Upper lobe of right lung (tissue), 1 donor: ENCODE results near the gene CDK6. TPM values are rescaled to one million over a fixed set of nuclear protein-coding genes. Genes with fewer than 3 reads are reported as not detected.

Experiments used
- ATAC-seq: fragments of 200-7000 bp; cut with Tn5 transposase; one replicate; pipeline ENCODE4 v1.9.1; 2020; ENCODE audit warnings: mild to moderate bottlenecking, moderate library complexity
- DNase-seq: peaks from one replicate; pipeline ENCODE4 v3.0.0-alpha.2; 2020
- H3K27ac ChIP-seq: fragments of 200-600 bp; one replicate; pipeline ENCODE4 v1.8.0; 2022
- H3K27me3 ChIP-seq: fragments of 200-600 bp; one replicate; pipeline ENCODE4 v1.8.0; 2022; ENCODE audit warnings: mild to moderate bottlenecking
- H3K36me3 ChIP-seq: fragments of 200-600 bp; one replicate; pipeline ENCODE4 v1.8.0; 2022
- H3K4me1 ChIP-seq: fragments of 200-600 bp; one replicate; pipeline ENCODE4 v1.8.0; 2022
- H3K4me3 ChIP-seq: fragments of 200-600 bp; one replicate; pipeline ENCODE4 v1.8.0; 2022; ENCODE audit warnings: mild to moderate bottlenecking
- H3K9me3 ChIP-seq: fragments of 200-600 bp; one replicate; pipeline ENCODE4 v1.8.0; 2022
- CTCF ChIP-seq: fragments of 200-600 bp; IDR thresholded peaks from one replicate; pipeline ENCODE4 v1.8.0; 2022; ENCODE audit warnings: antibody characterized with exemption
- intact Hi-C: fragments of 100-400 bp; cut with DNase I; formaldehyde crosslinking; loops from one replicate; pipeline ENCODE4 v1.11.0; 2022
- total RNA-seq: library from RNA; stranded (reverse); fragmentation: NEBNext Ultra II Directional; extraction: Animal tissue kit (Norgen Biotek cat#: 25700); gene quantifications from one replicate; pipeline ENCODE4 v1.2.1, GENCODE V29; 2021
- donor health status: DM: no; HTN: yes; CAD: no; lungs with severe emphysema.

The CDK6 gene
- total RNA-seq, 1 donor from 2014 or later, result 22.4 TPM

DNA sequence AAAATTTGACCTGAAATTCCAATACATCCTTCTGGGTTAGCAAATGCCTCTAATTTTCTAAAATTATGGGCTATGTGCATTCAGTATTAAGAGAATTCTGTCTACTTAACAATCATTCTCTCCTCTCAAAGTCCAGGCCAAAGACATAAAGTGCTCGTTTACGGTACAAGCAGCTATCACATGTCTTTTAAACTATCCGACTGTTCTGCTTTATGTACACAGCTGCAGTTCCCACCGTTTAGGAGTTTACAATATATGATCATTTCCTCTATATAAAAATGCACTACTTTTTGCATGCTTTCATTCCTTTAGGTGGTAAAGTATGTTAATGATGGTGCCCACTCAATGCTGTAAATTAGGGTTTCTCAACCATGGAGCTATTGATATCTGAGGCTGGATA lies 34.0 kb downstream of the CDK6 start:
- H3K9me3 ChIP-seq, result no peaks in the 10 kb centered on the region
- ATAC-seq, result no peak
- H3K4me3 ChIP-seq, result no peak overlapping the region
- no peak overlapping the region for H3K27ac ChIP-seq
- H3K27me3 ChIP-seq, result no peaks in the 10 kb centered on the region
- intact Hi-C loops, result no loop called here
- no peak for DNase-seq
- H3K4me1 ChIP-seq, result peaks cover 19% of the 10 kb centered on the region
- H3K36me3 ChIP-seq, result no peaks in the 10 kb centered on the region
- no peak for TF ChIP-seq CTCF

GRCh38 chr7:92799446-92800211 lies 36.7 kb downstream of the CDK6 start:
- no peak for ATAC-seq
- H3K27ac ChIP-seq, result no peak overlapping the region
- H3K36me3 ChIP-seq, result no peaks in the 10 kb centered on the region
- TF ChIP-seq CTCF, result no peak
- H3K9me3 ChIP-seq, result no peaks in the 10 kb centered on the region
- no peak overlapping the region for H3K4me3 ChIP-seq
- no peak for DNase-seq
- no peaks in the 10 kb centered on the region for H3K27me3 ChIP-seq
- intact Hi-C loops, result no loop called here
- peaks cover 23% of the 10 kb centered on the region for H3K4me1 ChIP-seq

DNA sequence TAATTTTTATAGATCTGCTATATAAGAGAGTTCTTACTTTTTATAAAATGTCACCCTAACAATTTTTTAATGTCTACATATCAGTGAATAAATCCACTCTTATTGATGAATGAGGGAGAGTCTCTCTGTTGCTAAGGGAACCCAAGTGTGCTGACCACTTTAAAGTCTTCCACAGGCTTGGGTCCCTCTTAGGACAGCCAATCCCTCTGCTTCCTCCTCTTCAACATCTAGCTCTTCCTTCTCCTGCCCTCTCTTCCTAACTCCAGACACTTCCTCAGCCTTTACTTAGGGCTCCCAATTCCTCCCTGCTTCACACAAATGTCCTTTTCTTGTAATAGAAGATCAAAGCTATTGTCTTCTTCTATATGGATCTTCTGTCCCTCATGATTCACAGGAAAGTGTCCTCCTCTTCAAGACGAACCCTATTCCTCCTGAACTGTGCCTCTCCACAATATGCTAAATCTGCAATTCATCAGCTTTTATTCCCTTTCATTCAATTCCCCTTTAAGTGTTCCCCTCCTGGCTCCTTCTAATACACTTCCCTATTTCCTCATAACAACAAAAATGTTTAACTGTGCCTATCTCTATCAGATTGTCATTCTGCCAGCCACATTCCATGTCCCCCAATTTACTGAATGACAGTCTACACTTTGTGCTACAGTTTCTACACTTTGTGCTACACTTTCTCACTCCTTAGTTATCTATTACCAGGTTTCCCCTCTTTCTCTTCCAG lies 37.7 kb downstream of the CDK6 start:
- ATAC-seq (no peak), DNase-seq (no peak)
- intact Hi-C loops, result no loop called here
- H3K9me3 ChIP-seq, result no peaks in the 10 kb centered on the region
- peaks cover 29% of the 10 kb centered on the region for H3K4me1 ChIP-seq
- H3K4me3 ChIP-seq, result no peak overlapping the region
- H3K27me3 ChIP-seq, result no peaks in the 10 kb centered on the region
- no peak overlapping the region for H3K27ac ChIP-seq
- no peaks in the 10 kb centered on the region for H3K36me3 ChIP-seq
- TF ChIP-seq CTCF, result no peak

GRCh38 chr7:92797693-92798092 lies 38.7 kb downstream of the CDK6 start:
- no peak overlapping the region for H3K27ac ChIP-seq
- ATAC-seq, result peak; percentile 23
- no peaks in the 10 kb centered on the region for H3K27me3 ChIP-seq
- DNase-seq, result no peak
- H3K36me3 ChIP-seq, result no peaks in the 10 kb centered on the region
- no peak for TF ChIP-seq CTCF
- intact Hi-C loops, result no loop called here
- H3K4me1 ChIP-seq, result peaks cover 32% of the 10 kb centered on the region
- H3K9me3 ChIP-seq, result no peaks in the 10 kb centered on the region
- no peak overlapping the region for H3K4me3 ChIP-seq

- Histone ChIP-seq H3K27me3 (no peaks in the 10 kb centered on the region), H3K4me1 (peaks cover 32% of the 10 kb centered on the region), H3K9me3 (no peaks in the 10 kb centered on the region), H3K27ac (no peak overlapping the region), H3K4me3 (no peak overlapping the region), H3K36me3 (no peaks in the 10 kb centered on the region)
- DNase-seq, result no peak
- ATAC-seq, result no peak
- no peak for TF ChIP-seq CTCF
- intact Hi-C loops, result no loop called here
These were observed 39.1 kb downstream of the CDK6 start for GRCh38 chr7:92797284-92797683.
